ENCODE measurements around the gene DRC3.
"Not testable (repeated sequence)": the region's sequence is repeated elsewhere in the genome, so short reads cannot be mapped to it uniquely, and the experiment has no call there.

Gene DRC3

GRCh38 chr17:17944242-17944641 is 28.4 kb upstream of the DRC3 start:
- H3K4me1 ChIP-seq (ENCODE audit: insufficient read depth, low read length): peaks cover 43% of the 10 kb centered on the region
- H3K27ac ChIP-seq (ENCODE audit: low read depth, low read length): peak overlapping the region; percentile 60
- no peaks in the 10 kb centered on the region for H3K27me3 ChIP-seq (ENCODE audit: control insufficient read depth in 1 of 2, insufficient read depth in 2 of 2, low read length in 2 of 2)
- no peaks in the 10 kb centered on the region for H3K36me3 ChIP-seq (ENCODE audit: insufficient read depth, low read length)
- no peaks in the 10 kb centered on the region for H3K9me3 ChIP-seq (ENCODE audit: low read length)
- no peak overlapping the region for H3K9ac ChIP-seq (ENCODE audit: low read length)
- no peak overlapping the region for H3K4me3 ChIP-seq (ENCODE audit: low read depth in 1 of 2, low read length in 2 of 2)

GRCh38 chr17:17944743-17945142 is 27.9 kb upstream of the DRC3 start:
- no peaks in the 10 kb centered on the region for H3K9me3 ChIP-seq (ENCODE audit: low read length)
- no peak overlapping the region for H3K4me3 ChIP-seq (ENCODE audit: low read depth in 1 of 2, low read length in 2 of 2)
- H3K27me3 ChIP-seq (ENCODE audit: control insufficient read depth in 1 of 2, insufficient read depth in 2 of 2, low read length in 2 of 2): no peaks in the 10 kb centered on the region
- H3K9ac ChIP-seq (ENCODE audit: low read length): no peak overlapping the region
- H3K27ac ChIP-seq (ENCODE audit: low read depth, low read length): peak overlapping the region; percentile 60
- H3K36me3 ChIP-seq (ENCODE audit: insufficient read depth, low read length): no peaks in the 10 kb centered on the region
- peaks cover 43% of the 10 kb centered on the region for H3K4me1 ChIP-seq (ENCODE audit: insufficient read depth, low read length)

GRCh38 chr17:17946093-17946492 is 26.6 kb upstream of the DRC3 start:
- peaks cover 31% of the 10 kb centered on the region for H3K4me1 ChIP-seq (ENCODE audit: insufficient read depth, low read length)
- no peaks in the 10 kb centered on the region for H3K9me3 ChIP-seq (ENCODE audit: low read length)
- no peaks in the 10 kb centered on the region for H3K36me3 ChIP-seq (ENCODE audit: insufficient read depth, low read length)
- H3K27ac ChIP-seq (ENCODE audit: low read depth, low read length): no peak overlapping the region
- no peaks in the 10 kb centered on the region for H3K27me3 ChIP-seq (ENCODE audit: control insufficient read depth in 1 of 2, insufficient read depth in 2 of 2, low read length in 2 of 2)
- no peak overlapping the region for H3K9ac ChIP-seq (ENCODE audit: low read length)
- H3K4me3 ChIP-seq (ENCODE audit: low read depth in 1 of 2, low read length in 2 of 2): no peak overlapping the region

- H3K27ac ChIP-seq (ENCODE audit: low read depth, low read length): no peak overlapping the region
- peaks cover 25% of the 10 kb centered on the region for H3K4me1 ChIP-seq (ENCODE audit: insufficient read depth, low read length)
- no peaks in the 10 kb centered on the region for H3K9me3 ChIP-seq (ENCODE audit: low read length)
Measured at GRCh38 chr17:17947309-17947708, 25.4 kb upstream of the DRC3 start.

GRCh38 chr17:17947966-17948365 is 24.7 kb upstream of the DRC3 start:
- H3K9me3 ChIP-seq (ENCODE audit: low read length): no peaks in the 10 kb centered on the region
- H3K4me1 ChIP-seq (ENCODE audit: insufficient read depth, low read length): peaks cover 24% of the 10 kb centered on the region
- H3K4me3 ChIP-seq (ENCODE audit: low read depth in 1 of 2, low read length in 2 of 2): no peak overlapping the region
- no peaks in the 10 kb centered on the region for H3K27me3 ChIP-seq (ENCODE audit: control insufficient read depth in 1 of 2, insufficient read depth in 2 of 2, low read length in 2 of 2)
- H3K27ac ChIP-seq (ENCODE audit: low read depth, low read length): no peak overlapping the region
- no peaks in the 10 kb centered on the region for H3K36me3 ChIP-seq (ENCODE audit: insufficient read depth, low read length)
- H3K9ac ChIP-seq (ENCODE audit: low read length): no peak overlapping the region

More at GRCh38 chr17:17947309-17947708, 25.4 kb upstream of the DRC3 start:
- Histone ChIP-seq H3K4me3 (ENCODE audit: low read depth in 1 of 2, low read length in 2 of 2) (no peak overlapping the region), H3K9ac (ENCODE audit: low read length) (no peak overlapping the region), H3K36me3 (ENCODE audit: insufficient read depth, low read length) (no peaks in the 10 kb centered on the region), H3K27me3 (ENCODE audit: control insufficient read depth in 1 of 2, insufficient read depth in 2 of 2, low read length in 2 of 2) (no peaks in the 10 kb centered on the region)

GRCh38 chr17:17950347-17950746 is 22.3 kb upstream of the DRC3 start:
- peaks cover 7% of the 10 kb centered on the region for H3K36me3 ChIP-seq (ENCODE audit: insufficient read depth, low read length)
- no peak overlapping the region for H3K9ac ChIP-seq (ENCODE audit: low read length)
- no peaks in the 10 kb centered on the region for H3K9me3 ChIP-seq (ENCODE audit: low read length)
- H3K4me1 ChIP-seq (ENCODE audit: insufficient read depth, low read length): peaks cover under 1% of the 10 kb centered on the region
- no peak overlapping the region for H3K4me3 ChIP-seq (ENCODE audit: low read depth in 1 of 2, low read length in 2 of 2)
- H3K27ac ChIP-seq (ENCODE audit: low read depth, low read length): no peak overlapping the region
- no peaks in the 10 kb centered on the region for H3K27me3 ChIP-seq (ENCODE audit: control insufficient read depth in 1 of 2, insufficient read depth in 2 of 2, low read length in 2 of 2)

- peaks cover 7% of the 10 kb centered on the region for H3K36me3 ChIP-seq (ENCODE audit: insufficient read depth, low read length)
- H3K4me1 ChIP-seq (ENCODE audit: insufficient read depth, low read length): no peaks in the 10 kb centered on the region
- H3K27ac ChIP-seq (ENCODE audit: low read depth, low read length): no peak overlapping the region
- no peak overlapping the region for H3K9ac ChIP-seq (ENCODE audit: low read length)
- H3K4me3 ChIP-seq (ENCODE audit: low read depth in 1 of 2, low read length in 2 of 2): no peak overlapping the region
- H3K9me3 ChIP-seq (ENCODE audit: low read length): no peaks in the 10 kb centered on the region
- H3K27me3 ChIP-seq (ENCODE audit: control insufficient read depth in 1 of 2, insufficient read depth in 2 of 2, low read length in 2 of 2): no peaks in the 10 kb centered on the region
Measured at GRCh38 chr17:17950806-17951205, 21.9 kb upstream of the DRC3 start.

GRCh38 chr17:17951524-17951923 is 21.1 kb upstream of the DRC3 start:
- Histone ChIP-seq H3K27ac (ENCODE audit: low read depth, low read length) (no peak overlapping the region), H3K4me1 (ENCODE audit: insufficient read depth, low read length) (no peaks in the 10 kb centered on the region), H3K9me3 (ENCODE audit: low read length) (no peaks in the 10 kb centered on the region), H3K27me3 (ENCODE audit: control insufficient read depth in 1 of 2, insufficient read depth in 2 of 2, low read length in 2 of 2) (no peaks in the 10 kb centered on the region), H3K4me3 (ENCODE audit: low read depth in 1 of 2, low read length in 2 of 2) (no peak overlapping the region), H3K9ac (ENCODE audit: low read length) (no peak overlapping the region), H3K36me3 (ENCODE audit: insufficient read depth, low read length) (peaks cover 7% of the 10 kb centered on the region)

GRCh38 chr17:17952691-17953090 is 20.0 kb upstream of the DRC3 start:
- Histone ChIP-seq H3K36me3 (ENCODE audit: insufficient read depth, low read length) (peaks cover 7% of the 10 kb centered on the region), H3K9me3 (ENCODE audit: low read length) (no peaks in the 10 kb centered on the region), H3K4me3 (ENCODE audit: low read depth in 1 of 2, low read length in 2 of 2) (no peak overlapping the region), H3K27ac (ENCODE audit: low read depth, low read length) (no peak overlapping the region), H3K4me1 (ENCODE audit: insufficient read depth, low read length) (peaks cover 2% of the 10 kb centered on the region), H3K9ac (ENCODE audit: low read length) (no peak overlapping the region), H3K27me3 (ENCODE audit: control insufficient read depth in 1 of 2, insufficient read depth in 2 of 2, low read length in 2 of 2) (no peaks in the 10 kb centered on the region)

- Histone ChIP-seq H3K4me1 (ENCODE audit: insufficient read depth, low read length) (peaks cover 16% of the 10 kb centered on the region), H3K36me3 (ENCODE audit: insufficient read depth, low read length) (peaks cover 7% of the 10 kb centered on the region), H3K27me3 (ENCODE audit: control insufficient read depth in 1 of 2, insufficient read depth in 2 of 2, low read length in 2 of 2) (no peaks in the 10 kb centered on the region), H3K27ac (ENCODE audit: low read depth, low read length) (no peak overlapping the region), H3K9me3 (ENCODE audit: low read length) (no peaks in the 10 kb centered on the region), H3K4me3 (ENCODE audit: low read depth in 1 of 2, low read length in 2 of 2) (no peak overlapping the region), H3K9ac (ENCODE audit: low read length) (no peak overlapping the region)
Measured at GRCh38 chr17:17954079-17954478, 18.6 kb upstream of the DRC3 start.

- not testable (repeated sequence) for H3K9me3 ChIP-seq (ENCODE audit: low read length); H3K27me3 ChIP-seq (ENCODE audit: control insufficient read depth in 1 of 2, insufficient read depth in 2 of 2, low read length in 2 of 2); H3K9ac ChIP-seq (ENCODE audit: low read length); H3K4me3 ChIP-seq (ENCODE audit: low read depth in 1 of 2, low read length in 2 of 2); H3K36me3 ChIP-seq (ENCODE audit: insufficient read depth, low read length); H3K27ac ChIP-seq (ENCODE audit: low read depth, low read length)
- H3K4me1 ChIP-seq (ENCODE audit: insufficient read depth, low read length): peaks cover 29% of the 10 kb centered on the region
Measured at GRCh38 chr17:17955790-17956341, 16.8 kb upstream of the DRC3 start.

GRCh38 chr17:17957584-17957916 is 15.1 kb upstream of the DRC3 start:
- H3K4me1 ChIP-seq (ENCODE audit: insufficient read depth, low read length): peaks cover 29% of the 10 kb centered on the region
- no peak overlapping the region for H3K27ac ChIP-seq (ENCODE audit: low read depth, low read length)
- no peaks in the 10 kb centered on the region for H3K27me3 ChIP-seq (ENCODE audit: control insufficient read depth in 1 of 2, insufficient read depth in 2 of 2, low read length in 2 of 2)
- no peaks in the 10 kb centered on the region for H3K9me3 ChIP-seq (ENCODE audit: low read length)
- H3K9ac ChIP-seq (ENCODE audit: low read length): no peak overlapping the region
- H3K4me3 ChIP-seq (ENCODE audit: low read depth in 1 of 2, low read length in 2 of 2): no peak overlapping the region
- peaks cover 7% of the 10 kb centered on the region for H3K36me3 ChIP-seq (ENCODE audit: insufficient read depth, low read length)
